ENCODE data around the gene PCSK5. TPM values are rescaled to one million over a fixed set of nuclear protein-coding genes. Genes with fewer than 3 reads are reported as not detected.

The PCSK5 gene
- total RNA-seq, 1 experiment from 2014 or later, result 7.5 TPM

- Histone ChIP-seq H3K4ac (ENCODE audit: low read depth, low read length) (no peak overlapping the region), H2BK5ac (ENCODE audit: insufficient read length, low read length) (no peak overlapping the region), H3K27me3 (ENCODE audit: insufficient read depth, low read length) (no peaks in the 10 kb centered on the region), H2BK120ac (ENCODE audit: low read depth, low read length, poor library complexity, severe bottlenecking) (no peak overlapping the region), H3K23ac (ENCODE audit: insufficient read length, low read depth, low read length) (no peak overlapping the region), H3K23me2 (ENCODE audit: insufficient read length, low read depth, low read length, poor library complexity, severe bottlenecking) (no peaks in the 10 kb centered on the region), H3K4me2 (ENCODE audit: insufficient read depth, insufficient read length, low read length) (no peak overlapping the region), H3K79me2 (ENCODE audit: insufficient read depth, low read length) (no peaks in the 10 kb centered on the region), H4K20me1 (ENCODE audit: control insufficient read depth, insufficient read depth, insufficient read length) (no peaks in the 10 kb centered on the region), H3T11ph (ENCODE audit: low read length) (no peak overlapping the region), H2BK15ac (ENCODE audit: low read depth, low read length) (no peak overlapping the region), H2BK20ac (ENCODE audit: low read depth, low read length, poor library complexity, severe bottlenecking) (no peak overlapping the region), H3K18ac (ENCODE audit: insufficient read length, low read depth, low read length) (no peak overlapping the region), H3K9me3 (ENCODE audit: control insufficient read depth, low read depth, low read length) (no peaks in the 10 kb centered on the region), H2BK12ac (ENCODE audit: insufficient read length, low read depth, low read length) (no peak overlapping the region), H3K9ac (ENCODE audit: extremely low read depth, insufficient read length, low read length) (no peak overlapping the region), H4K8ac (replicated peaks; ENCODE audit: insufficient read length, low read depth, low read length) (no peak overlapping the region), H2AK5ac (ENCODE audit: insufficient read length, low read length) (no peak overlapping the region), H3K14ac (ENCODE audit: insufficient read depth, low read length) (no peak overlapping the region), H4K91ac (ENCODE audit: insufficient read length, low read depth, low read length) (no peak overlapping the region), H3K79me1 (ENCODE audit: insufficient read depth, low read depth, low read length, poor library complexity, severe bottlenecking) (no peaks in the 10 kb centered on the region), H4K5ac (ENCODE audit: insufficient read length, low read depth, low read length) (no peak overlapping the region), H3K27ac (ENCODE audit: insufficient read length, low read depth, low read length) (no peak overlapping the region), H2AFZ (ENCODE audit: low read length) (no peak overlapping the region), H3K56ac (ENCODE audit: insufficient read length, low read depth, low read length) (no peak overlapping the region), H3K4me1 (ENCODE audit: insufficient read depth, low read length) (no peaks in the 10 kb centered on the region; the same call in 1 of the 2 replicates)
- no peaks in the 10 kb centered on the region for H3K9me3 Mint-ChIP-seq
- no peaks in the 10 kb centered on the region; the same call in 1 of the 2 replicates for H3K27me3 Mint-ChIP-seq (ENCODE audit: low read depth)
- no peak for TF ChIP-seq CTCF (conservative IDR thresholded peaks at IDR 0.05)
- H3K4me3 Mint-ChIP-seq, result no peak overlapping the region
- no CpG with 5 or more reads among the region's 5 CpGs for whole genome bisulfite sequencing (ENCODE audit: extremely low coverage, insufficient read length, low lambda C conversion rate)
- no peak overlapping the region for H3K27ac Mint-ChIP-seq
- DNase-seq, result no peak
- H3K4me1 Mint-ChIP-seq, result peaks cover 3% of the 10 kb centered on the region in 2 experiments
- no peaks in the 10 kb centered on the region for H3K36me3 Mint-ChIP-seq (ENCODE audit: insufficient read depth in 1 of 3, low read depth in 3 of 3)
These were observed 420.5 kb downstream of the PCSK5 start for GRCh38 chr9:76310991-76311390.

Measured in H9 (cell line).